Effector CD8-positive, alpha-beta T cell (primary cell): ENCODE measurements around the gene COL6A2.
A peak's percentile ranks its signal among the peaks of the same experiment; 100 is the strongest.

Experiments
- DNase-seq: peaks from one replicate; lab custom pipeline; 2025; lab: John Stamatoyannopoulos, UW

COL6A2 gene

DNA sequence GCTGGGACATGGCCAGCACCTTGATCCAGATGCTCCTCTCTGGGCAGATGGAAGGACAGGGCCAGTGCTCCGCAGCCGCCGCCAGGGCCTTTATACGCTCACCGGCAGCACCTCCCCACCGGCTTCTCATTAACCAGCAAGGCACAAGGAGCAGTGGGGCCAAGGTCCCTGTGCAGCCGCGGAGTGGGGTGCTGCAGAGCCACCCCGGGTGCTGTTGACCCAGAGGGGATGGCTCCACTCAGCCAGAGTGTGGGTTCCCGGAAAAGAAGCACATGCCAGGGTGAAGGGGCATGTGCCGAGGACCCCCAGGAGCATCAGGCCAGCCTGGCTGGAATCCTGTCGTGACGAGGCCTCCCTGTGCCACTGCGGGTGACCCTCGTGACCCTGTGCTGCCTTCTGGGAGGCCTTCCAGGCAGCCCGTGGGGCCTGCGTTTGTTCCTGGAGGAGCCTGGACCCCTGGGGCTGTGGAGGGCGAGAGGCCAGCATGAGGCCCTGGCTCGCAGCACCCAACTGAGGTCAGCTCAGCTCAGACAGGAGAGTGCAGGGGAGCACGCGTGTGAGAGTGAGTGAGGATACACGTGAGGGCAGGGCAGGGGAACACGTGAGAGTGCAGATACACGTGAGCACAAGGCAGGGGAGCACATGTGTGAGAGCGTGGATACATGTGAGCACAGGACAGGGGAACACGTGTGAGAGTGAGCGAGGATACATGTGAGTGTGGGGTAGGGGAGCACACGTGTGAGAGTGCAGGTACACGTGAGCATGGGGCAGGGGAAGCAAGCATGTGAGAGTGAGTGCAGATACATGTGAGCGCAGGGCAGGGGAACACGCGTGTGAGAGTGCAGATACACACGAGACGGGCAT lies 57.8 kb downstream of the COL6A2 start, which contains the start of gene FTCD:
Gene FTCD (minus strand): TSS at position 66 of the 864 bp plus-strand sequence. CDS start 56 bp downstream, at position 10.
- DNase-seq = no peak

DNA sequence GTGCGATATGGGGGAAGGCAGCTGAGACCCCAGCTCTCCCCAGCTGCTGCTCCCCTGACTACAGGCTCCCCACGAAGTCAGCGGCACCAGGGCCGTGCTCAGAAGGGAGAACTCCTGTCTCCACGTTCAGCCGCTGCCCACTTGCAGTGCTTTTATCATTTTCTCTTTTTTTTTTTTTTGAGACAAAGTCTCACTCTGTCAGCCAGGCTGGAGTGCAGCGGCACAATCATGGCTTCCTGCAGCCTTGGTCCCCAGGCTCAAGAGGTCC lies 58.4 kb downstream of the COL6A2 start:
- DNase-seq = no peak

DNA sequence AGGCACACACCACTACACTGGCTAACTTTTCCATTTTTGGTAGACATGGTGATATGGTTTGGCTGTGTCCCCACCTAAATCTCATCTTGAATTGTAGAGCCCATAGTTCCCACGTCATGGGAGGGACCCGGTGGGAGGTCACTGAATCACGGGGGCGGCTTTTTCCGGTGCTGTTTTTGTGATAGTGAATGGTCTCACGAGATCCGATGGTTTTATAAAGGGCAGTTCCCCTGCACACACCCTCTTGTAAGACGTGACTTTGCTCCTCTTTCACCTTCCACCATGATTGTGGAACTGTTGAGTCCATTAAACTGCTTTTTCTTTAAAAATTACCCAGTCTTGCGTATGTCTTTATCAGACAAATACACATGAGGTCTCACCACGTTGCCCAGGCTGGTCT lies 58.8 kb downstream of the COL6A2 start:
- DNase-seq = no peak

DNA sequence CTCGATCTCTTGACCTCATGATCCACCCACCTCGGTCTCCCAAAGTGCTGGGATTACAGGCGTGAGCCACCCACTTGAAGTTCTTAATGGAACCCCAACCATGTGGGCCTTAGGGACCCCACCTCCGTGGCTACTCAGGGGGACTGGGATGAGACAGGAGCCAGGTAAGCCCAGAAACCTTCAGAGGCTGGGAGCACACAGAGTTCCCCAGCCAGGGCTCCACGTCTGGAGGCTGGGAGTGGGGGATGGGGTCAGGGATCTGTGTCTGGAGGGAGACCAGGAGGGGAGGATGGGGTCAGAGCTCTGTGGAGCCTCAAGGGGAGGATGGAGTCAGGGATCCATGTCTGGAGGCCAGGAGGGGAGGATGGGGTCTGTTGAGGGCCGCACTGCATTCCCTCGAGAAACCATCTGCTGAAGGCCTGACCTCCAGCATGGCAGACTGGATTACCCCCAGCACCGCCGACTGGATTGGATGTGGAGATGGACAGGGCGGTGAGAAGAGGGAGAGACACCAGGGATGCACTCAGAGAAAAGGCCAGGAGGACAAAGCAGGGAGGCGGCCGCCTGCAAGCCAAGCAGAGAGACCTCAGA lies 59.6 kb downstream of the COL6A2 start:
- DNase-seq = no peak

DNA sequence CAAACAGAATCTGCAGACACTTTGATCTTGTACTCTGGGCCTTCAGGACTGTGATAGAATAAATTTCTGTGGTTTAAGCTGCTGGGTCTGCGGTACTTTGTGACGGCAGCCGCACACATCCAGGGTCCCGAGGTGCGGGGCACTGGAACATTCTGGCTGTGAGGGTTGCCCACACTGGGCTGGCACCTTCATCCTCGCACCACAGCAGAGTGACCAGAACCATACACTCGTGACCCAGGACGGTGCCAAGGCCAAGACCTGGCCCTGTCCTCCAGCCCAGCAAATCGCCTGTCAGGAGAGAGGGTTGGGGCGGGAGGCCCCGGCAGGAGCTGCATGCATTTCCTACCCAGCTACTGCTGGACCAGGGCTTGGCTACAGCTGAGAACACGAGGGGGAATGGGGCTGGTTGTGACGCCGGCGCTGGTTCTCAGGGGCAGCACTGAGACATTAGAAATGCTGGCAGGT lies 60.1 kb downstream of the COL6A2 start:
- DNase-seq = no peak

DNA sequence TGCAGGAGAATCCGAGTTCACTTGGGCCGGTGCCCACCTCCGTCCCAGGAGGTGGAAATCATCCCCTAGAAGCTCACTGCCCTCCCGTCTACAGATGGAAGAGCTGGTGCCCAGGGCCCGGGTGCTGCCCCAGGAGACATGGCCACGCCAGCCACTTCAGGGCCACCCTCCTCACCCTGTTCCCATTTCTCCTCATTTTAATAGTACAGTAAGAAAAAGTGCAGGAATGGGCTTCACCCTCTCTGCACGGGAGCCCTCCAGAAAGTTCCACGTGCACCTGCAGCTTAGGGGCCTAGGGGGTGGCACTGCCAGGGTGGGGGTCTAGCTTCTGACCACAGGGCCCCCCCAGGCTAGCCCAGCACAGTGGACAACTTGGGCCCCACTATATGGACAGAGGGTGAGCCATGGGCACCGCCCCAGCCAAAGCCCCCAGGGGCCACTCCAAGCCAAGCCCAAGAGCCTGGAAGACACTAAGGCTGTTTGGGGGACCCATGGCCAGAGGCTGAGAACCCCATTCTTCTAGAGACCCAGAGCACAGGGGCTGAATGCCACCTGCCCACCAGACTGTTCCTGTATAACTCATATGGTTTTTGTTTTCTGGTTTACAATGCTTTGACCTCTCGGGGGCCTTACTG lies 60.9 kb downstream of the COL6A2 start:
- DNase-seq = no peak

DNA sequence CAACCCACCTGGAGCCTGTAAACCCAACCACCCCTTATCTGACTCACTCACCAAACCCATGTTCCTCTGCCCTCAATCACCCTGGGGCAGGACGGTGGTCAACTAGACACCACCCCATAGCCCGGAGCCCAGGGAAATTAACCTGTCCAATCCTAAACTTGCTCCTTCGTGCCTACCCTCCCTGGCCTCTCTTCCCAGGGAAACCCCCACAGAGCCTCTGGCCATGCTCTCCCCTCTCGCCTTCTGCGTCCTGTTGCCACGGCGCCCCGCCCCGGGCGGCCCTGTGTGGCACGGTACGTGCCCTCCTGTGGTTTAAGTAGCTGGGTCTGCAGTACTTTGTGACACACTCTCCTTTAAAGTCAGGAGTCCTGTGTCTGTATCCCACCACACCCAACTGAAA lies 61.5 kb downstream of the COL6A2 start:
- no peak for DNase-seq

DNA sequence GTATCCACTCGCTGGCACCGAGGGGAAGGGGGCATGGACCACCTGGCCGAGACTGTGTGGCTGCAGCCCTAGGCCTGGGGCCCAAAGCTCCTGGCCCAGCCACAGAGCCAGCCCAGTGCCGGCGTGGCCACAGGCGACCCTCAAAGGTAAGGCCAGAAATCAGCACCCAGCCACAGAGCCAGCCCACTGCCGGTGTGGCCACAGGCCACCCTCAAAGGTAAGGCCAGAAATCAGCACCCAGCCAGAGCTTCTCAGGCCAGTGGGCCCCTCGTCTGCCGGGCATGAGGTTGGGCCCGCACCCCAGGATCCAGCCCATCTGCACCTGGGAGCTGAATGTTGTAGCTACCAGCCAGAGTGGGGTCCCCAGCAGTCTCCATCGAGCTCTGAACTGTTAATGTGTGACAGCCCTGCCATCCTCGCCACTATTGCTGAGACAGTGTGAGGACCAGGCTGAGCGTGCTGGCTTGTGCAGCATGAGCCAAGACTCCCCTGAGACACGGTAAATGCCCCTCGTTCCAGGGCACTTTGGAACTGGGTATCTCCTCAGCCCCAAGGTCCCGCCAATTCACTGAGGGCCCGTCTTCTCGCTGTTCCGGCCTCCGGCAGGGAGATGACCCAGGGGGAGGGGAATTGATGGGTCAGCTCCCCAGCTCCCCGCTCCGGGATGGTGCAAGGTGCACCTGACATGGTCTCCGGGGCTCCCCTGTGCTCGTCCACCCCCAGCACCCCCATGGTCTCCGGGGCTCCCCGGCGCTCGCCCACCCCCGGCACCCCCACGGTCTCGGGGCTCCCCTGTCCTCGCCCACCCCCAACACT lies 62.1 kb downstream of the COL6A2 start:
- no peak for DNase-seq

DNA sequence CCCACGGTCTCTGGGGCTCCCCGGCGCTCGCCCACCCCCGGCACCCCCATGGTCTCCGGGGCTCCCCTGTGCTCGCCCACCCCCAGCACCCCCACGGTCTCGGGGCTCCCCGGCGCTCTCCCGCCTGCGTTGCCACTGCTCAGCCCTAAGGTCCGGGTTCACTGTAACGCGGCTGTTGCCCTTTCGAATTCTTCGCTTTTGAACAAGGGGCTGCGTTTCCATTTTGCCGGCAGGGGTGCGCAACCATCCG lies 62.7 kb downstream of the COL6A2 start:
- no peak for DNase-seq

DNA sequence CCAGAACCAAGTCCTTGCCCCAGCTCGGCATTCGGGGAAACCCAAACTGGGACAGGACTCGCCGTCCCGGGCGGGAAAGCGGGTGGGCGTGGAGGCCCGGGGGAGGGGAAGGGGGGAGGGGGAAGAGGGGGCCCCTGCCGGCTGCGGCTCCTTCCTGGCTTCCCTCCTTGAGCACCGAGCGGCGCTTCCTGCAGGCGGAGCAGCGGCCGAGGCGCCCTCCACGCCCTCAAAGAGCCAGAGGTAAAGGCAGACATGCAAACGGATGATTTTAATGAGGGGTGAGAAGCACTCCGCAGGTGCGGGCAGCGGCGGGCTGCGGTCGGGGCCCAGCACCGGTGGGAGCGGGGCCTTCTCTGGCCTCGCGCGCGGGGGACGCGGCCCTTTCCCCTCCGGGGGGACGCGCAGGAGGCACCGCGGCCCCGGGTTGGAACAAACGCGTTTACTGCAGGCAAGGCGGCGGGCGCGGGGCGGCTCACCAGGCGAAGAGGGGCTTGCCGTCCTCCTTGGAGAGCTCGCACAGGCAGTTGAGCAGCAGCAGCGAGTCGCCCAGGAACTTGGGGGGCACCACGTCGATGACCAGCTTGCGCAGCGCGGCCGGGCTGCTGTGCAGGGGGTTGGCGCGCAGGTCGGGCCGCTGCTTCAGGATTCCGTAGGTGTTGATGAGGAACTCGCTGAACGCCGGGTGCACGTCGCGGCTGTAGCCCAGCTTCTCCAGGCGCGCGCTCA lies 63.2 kb downstream of the COL6A2 start:
- DNase-seq = peak; percentile 27

DNA sequence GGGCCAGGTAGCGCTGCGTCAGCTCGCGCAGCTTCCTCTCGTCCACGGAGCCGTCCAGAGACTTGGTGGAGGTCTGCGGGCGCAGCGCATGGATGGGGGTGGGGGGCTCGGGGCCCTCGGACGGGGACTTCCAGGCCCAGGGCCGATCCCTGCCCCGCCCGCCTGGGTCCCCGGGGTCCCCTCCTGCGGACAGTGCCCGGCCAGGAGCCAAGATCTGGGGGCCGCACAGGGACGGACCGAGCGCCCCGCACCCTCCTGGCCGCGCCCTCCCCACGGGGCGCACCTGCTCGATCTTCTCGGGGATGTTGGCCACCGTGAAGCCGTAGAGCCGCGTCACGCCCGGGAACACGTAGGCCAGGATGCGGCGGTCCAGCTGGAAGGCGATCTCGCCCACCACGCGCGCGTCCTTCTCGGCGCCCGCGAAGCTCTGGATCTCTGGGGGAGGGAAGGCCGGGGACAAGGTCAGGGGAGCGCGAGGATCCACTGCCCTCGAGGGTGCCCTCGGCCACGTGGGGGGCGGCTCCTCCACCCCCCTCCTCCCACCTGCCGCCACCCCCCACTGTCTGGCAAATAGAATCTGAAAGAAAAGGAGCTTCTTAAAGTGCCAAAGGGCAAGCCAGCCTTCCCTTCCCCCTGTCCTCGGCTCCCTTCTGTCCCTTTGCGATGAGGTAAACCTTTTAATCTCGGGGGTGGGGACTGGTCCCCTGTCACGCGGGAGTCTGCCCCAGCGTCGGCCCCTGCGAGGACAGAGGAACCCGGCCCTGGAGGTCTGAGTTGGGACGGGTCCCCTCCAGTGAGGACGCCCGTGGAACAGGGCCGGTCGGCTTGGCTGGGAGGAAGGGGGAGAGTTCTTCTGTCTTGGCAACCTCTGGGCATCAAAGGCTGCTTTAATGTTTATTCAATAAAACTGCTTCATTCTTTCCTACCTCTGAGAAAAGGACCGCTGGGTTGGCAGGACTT lies 64.0 kb downstream of the COL6A2 start:
- no peak for DNase-seq

DNA sequence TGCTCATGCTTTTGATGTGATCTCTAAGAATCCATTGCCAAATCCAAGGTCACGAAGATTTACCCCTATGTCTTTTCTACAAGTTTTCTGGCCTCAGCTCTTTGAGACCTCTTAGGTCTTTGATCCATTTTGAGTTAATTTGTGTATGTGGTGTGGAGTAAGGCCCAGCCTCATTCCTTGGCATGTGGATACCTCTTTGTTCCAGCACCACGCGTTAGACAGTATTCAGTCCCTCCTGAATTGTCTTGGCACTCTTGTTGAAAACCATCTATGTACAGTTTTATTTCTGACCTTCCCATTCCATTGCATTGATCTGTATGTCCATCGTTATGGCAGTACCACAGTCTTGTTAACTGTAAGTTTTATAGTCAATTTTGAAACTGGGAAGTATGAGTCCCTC lies 65.5 kb downstream of the COL6A2 start:
- no peak for DNase-seq

DNA sequence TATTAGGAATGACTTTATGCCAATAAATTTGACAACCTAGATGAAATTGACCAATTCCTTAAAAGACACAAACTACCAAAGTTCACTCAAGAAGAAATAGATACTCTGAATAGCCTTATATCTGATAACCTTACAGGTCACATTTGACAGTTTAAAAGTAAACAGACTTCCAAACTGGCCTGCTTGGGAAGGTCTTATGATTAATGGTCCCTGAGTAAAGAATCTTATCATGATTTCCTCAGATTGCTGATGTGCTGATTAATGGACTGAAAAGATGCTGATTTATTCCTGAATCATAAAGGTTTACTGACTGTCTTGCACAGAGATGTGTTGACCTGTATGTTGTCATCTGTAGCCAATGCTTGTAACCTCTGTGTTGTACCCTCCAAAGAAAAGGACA lies 67.2 kb downstream of the COL6A2 start:
- DNase-seq = no peak

DNA sequence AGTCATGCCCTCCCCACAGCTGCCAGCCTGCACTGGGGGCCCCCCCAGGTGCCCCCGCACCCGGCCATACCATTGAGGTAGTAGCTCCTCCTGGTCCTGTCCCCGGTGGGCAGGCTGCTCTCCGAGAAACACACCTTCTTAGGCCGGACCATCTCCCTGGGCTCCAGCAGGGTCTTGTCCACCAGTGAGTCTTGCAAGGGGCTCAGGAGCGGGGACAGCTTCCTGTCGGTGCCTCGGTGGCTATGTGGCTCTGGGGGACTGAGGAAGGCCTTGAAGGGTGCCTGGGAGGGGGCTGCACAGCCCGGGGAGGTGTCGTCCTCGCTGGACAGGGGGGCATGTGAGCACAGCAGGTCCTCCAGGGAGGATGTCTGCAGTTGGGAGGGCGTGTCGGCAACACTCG lies 70.3 kb downstream of the COL6A2 start:
- DNase-seq = no peak

DNA sequence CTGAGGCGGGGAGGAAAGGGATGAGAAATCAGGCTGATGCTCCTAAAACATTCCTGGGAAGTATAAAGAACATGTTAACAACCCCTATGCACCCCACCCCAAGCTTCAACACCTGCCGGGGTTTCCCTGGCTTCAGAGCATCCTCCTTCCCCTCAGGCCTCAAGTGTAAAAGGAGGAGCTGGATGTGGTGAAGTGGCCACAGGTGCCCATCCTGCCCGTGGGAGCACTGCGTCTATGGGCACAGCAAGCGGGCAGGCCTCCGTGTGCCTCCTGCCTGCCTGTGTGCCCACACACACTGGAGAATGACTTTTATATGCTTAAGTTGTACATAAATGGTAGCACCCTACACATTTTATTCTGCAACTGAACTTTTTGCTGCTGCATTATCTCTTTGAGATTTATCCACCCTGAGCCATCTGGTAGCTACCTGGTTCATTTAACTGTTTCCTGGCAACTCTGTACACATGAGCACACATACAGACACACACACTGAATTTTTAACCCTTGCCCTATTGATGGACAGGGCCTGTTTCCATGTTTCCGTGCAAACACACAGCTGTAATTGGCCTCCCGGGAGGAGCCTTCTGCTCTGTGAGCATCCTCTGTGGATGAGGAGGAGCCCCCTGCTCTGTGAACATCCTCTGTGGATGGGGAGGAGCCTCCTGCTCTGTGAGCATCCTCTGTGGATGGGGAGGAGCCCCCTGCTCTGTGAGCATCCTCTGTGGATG lies 70.9 kb downstream of the COL6A2 start:
- no peak for DNase-seq

DNA sequence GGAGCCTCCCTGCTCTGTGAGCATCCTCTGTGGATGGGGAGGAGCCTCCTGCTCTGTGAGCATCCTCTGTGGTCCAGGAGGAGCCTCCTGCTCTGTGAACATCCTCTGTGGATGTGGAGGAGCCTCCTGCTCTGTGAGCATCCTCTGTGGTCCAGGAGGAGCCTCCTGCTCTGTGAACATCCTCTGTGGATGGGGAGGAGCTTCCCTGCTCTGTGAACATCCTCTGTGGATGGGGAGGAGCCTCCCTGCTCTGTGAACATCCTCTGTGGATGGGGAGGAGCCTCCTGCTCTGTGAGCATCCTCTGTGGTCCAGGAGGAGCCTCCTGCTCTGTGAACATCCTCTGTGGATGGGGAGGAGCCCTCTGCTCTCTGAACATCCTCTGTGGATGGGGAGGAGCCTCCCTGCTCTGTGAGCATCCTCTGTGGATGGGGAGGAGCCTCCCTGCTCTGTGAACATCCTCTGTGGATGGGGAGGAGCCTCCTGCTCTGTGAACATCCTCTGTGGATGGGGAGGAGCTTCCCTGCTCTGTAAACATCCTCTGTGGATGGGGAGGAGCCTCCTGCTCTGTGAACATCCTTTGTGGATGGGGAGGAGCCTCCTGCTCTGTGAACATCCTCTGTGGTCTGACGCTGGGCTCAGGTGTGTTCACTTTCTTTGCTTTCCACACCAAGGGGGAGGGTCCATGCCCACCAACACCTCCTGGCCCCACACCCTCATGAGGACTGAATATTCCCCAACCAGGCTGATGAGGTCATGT lies 72.7 kb downstream of the COL6A2 start:
- DNase-seq = peak; percentile 11

DNA sequence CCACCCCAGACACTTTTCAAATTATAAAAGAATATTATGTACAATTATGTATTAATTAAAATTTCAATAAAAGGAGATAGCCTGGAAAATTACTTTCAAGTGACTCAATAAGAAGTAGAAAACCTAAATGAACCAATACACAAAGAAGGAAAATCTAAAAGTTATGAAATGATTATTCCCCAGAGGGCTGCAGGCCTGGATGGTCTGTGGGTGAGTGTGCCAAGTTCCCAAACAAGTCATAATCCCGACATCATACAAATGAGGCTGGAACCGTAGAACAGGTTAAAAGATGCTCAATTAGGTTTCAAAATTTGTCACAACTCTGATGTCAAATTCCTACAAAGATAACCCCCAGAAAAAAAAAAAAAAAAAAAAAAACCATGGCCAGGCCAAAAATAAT lies 73.7 kb downstream of the COL6A2 start:
- DNase-seq = no peak

DNA sequence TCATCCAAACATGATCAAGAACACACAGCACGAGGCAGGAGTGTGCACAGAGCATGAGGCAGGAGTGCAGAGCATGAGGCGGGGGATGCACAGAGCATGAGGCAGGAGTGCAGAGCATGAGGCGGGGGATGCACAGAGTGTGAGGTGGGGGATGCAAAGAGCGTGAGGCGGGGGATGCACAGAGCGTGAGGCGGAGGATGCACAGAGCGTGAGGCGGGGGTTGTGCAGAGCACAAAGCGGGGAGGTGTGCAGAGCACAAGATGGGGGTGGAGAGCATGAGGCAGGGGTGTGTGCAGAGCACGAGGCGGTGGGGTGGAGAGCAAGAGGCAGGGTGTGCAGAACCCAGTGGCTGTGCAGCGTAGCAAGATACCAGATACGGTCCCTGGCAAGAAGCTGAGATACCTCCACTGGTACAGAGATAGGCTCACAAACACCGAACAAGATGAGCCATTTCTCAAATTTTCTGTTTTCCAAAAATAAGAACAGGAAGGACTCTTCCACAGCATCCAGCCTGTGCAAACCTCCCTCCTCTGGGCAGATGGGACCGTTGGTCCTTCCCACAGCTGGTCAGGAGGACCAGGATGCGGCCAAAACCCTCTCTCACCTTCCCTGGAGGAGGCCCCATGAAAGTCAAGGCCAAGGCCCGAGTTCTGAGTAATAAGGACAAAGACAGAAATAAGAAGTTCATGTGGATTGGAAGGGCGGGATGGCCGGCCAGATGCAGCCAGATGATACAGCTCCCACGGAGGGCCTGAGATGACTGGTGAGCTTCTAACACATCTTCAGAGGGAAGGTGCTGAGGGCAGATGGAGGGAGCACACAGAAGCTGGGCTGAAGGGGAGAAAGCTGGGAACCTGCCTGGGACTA lies 74.3 kb downstream of the COL6A2 start:
- DNase-seq = no peak
